VCaP (cell line): ENCODE data around the gene NAP1L2.

Experiments
- H3K27ac ChIP-seq: fragments of 450-650 bp; 2 replicates; pipeline ENCODE4 v1.5.1; 2017
- CTCF ChIP-seq: fragments of 450-650 bp; conservative IDR thresholded peaks from 2 replicates; pipeline ENCODE4 v1.5.1; 2017; ENCODE audit warnings: mild to moderate bottlenecking, moderate library complexity

Gene NAP1L2

GRCh38 chrX:73214426-73215094 lies at the start of gene NAP1L2:
NAP1L2 (minus strand) TSS chrX:73214851; CDS start chrX:73214492, 359 bp downstream.
- TF ChIP-seq CTCF, result no peak
- H3K27ac ChIP-seq, result peak within 1 kb of the TSS; percentile 85

- no peak overlapping the region for H3K27ac ChIP-seq
- TF ChIP-seq CTCF, result peak; percentile 60
Observed at GRCh38 chrX:73262991-73263390, 48.3 kb upstream of the NAP1L2 start.

DNA sequence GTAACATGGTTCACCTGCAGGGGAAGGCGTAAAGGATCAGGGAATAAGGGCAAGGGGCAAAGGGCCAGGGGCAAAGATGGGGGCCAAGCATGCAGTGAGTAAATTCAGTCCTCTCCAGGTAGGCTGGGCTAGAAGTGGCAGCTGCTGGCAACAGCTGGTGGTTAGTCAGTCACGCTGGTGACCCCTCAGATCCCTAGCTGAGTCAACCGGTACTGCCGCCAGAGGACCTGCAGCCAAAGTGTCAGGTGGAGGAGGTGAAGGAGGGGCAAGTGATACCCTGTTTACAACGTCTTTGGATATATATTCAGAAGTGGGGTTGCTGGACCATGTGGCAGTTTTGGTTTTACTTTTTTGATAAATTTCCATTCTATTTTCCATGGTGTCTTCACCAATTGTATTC lies 24.6 kb upstream of the NAP1L2 start:
- TF ChIP-seq CTCF, result no peak
- no peak overlapping the region for H3K27ac ChIP-seq

DNA sequence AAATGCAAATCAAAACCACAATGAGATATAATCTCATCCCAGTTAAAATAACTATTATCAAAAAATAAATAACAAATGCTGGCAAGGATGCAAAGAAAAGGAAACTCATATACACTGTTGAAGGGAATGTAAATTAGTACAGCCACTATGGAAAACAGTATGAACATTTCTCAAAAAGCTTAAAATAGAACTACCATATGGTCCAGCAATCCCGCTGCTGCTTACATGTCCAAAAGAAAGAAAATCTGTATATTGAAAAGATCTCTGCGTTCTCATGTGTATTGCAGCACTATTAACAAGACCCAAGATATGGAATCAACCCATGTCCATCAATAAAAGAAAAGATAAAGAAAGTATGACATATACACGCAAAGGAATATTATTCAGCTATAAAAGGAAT lies 3.0 kb upstream of the NAP1L2 start:
- TF ChIP-seq CTCF, result no peak
- H3K27ac ChIP-seq, result no peak overlapping the region

GRCh38 chrX:73215246-73215645 lies 595 bp upstream of the NAP1L2 start:
- no peak for TF ChIP-seq CTCF
- H3K27ac ChIP-seq, result peak overlapping the region; percentile 85

DNA sequence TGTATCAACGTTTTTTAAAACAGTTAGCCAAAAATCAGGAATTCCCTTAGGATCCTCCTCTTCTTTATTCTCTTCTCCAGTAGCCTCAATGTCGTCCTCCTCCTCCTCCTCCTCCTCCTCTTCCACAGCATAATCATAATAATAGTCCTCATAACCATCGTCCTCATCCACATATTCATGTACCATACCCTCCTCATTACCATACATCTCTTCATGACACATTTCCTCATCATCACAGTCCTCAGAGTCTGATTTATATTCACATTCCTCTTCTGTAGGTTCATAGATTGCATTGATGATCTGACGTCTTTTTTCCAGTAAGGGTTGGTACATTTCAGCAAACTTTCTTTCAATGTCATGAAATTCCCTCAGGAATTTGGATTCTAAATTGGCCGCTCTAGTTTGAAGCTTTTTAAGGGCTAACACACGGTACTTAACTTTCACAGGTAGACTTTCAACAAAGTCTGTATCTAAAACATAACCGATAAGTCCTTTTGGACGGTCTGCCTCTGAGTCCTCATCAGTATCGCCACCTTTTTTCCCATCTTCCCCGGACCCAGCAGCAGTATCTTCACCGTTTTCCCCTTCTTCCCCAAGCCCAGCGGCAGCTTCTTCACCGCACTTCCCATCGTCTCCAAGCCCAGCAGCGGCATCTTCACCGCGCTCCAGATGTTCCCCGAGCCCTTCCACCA lies 771 bp downstream of the NAP1L2 start:
- no peak for TF ChIP-seq CTCF
- peak overlapping the region; percentile 85 for H3K27ac ChIP-seq

DNA sequence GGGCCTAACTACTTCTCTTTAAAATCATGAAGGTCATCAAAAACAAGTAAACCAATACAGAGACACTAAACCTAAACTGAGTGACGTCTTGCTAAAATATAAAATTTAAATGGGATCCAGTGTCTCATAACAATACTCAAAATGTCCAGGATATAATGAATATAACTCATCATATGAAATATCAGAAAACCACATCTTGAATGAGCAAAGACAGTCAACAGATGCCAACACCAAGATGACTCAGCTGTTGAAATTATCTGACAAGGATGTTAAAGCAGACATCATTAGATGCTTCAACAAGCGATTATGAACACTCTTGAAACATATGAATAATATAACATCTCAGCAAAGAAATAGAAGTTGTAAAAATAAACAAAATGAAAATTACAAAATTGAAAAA lies 8.3 kb downstream of the NAP1L2 start:
- no peak overlapping the region for H3K27ac ChIP-seq
- TF ChIP-seq CTCF, result no peak
